HG02678 (cell line): Measurements from ENCODE around the gene PDP2.

Experiments
- ATAC-seq: cut with Tn5 transposase; IDR thresholded peaks from one replicate; pipeline ENCODE4 v1.9.1; 2021; ENCODE audit warnings: mild to moderate bottlenecking, moderate library complexity; ENCODE audit not compliant: unreplicated experiment

PDP2 gene

GRCh38 chr16:66918803-66919568 lies 38.7 kb downstream of the PDP2 start, which contains the start of gene CDH16:
TSS of gene CDH16 (minus strand) at chr16:66918885. CDS start at chr16:66918065, 820 bp downstream.
- ATAC-seq = no peak

- ATAC-seq = no peak
These were observed 39.4 kb downstream of the PDP2 start for GRCh38 chr16:66919569-66920298.

GRCh38 chr16:66920299-66920590 lies 39.9 kb downstream of the PDP2 start:
- no peak for ATAC-seq

- no peak for ATAC-seq
These were observed 40.8 kb downstream of the PDP2 start for GRCh38 chr16:66920924-66921680.

- no peak for ATAC-seq
These were observed 41.6 kb downstream of the PDP2 start for GRCh38 chr16:66921729-66922450.

- no peak for ATAC-seq
These were observed 43.0 kb downstream of the PDP2 start for GRCh38 chr16:66923247-66923731.

GRCh38 chr16:66923866-66924265 lies 43.6 kb downstream of the PDP2 start:
- ATAC-seq = no peak

GRCh38 chr16:66924527-66925321 lies 44.4 kb downstream of the PDP2 start:
- ATAC-seq = peak; percentile 47

- ATAC-seq = peak; percentile 24
These were observed 45.1 kb downstream of the PDP2 start, which contains the start of gene RRAD for GRCh38 chr16:66925322-66925840. TSS of gene RRAD (minus strand) at chr16:66925535. CDS start at chr16:66925179, 356 bp downstream.

- no peak for ATAC-seq
These were observed 46.0 kb downstream of the PDP2 start for GRCh38 chr16:66926171-66926947.

GRCh38 chr16:66926961-66927436 lies 46.7 kb downstream of the PDP2 start:
- ATAC-seq = no peak

GRCh38 chr16:66927918-66928649 lies 47.8 kb downstream of the PDP2 start:
- no peak for ATAC-seq

- no peak for ATAC-seq
These were observed 48.5 kb downstream of the PDP2 start for GRCh38 chr16:66928702-66929388.

GRCh38 chr16:66930189-66930588 lies 49.9 kb downstream of the PDP2 start:
- ATAC-seq = no peak

- no peak for ATAC-seq
These were observed 51.4 kb downstream of the PDP2 start for GRCh38 chr16:66931665-66932064.

- no peak for ATAC-seq
These were observed 51.8 kb downstream of the PDP2 start for GRCh38 chr16:66932076-66932475.

- no peak for ATAC-seq
These were observed 53.4 kb downstream of the PDP2 start for GRCh38 chr16:66933776-66934137.
